ENCODE data around the gene MOBP.

GRCh38 chr3:39494781-39495180 is 27.3 kb downstream of the MOBP start:
- TF ChIP-seq, protein P1, sequence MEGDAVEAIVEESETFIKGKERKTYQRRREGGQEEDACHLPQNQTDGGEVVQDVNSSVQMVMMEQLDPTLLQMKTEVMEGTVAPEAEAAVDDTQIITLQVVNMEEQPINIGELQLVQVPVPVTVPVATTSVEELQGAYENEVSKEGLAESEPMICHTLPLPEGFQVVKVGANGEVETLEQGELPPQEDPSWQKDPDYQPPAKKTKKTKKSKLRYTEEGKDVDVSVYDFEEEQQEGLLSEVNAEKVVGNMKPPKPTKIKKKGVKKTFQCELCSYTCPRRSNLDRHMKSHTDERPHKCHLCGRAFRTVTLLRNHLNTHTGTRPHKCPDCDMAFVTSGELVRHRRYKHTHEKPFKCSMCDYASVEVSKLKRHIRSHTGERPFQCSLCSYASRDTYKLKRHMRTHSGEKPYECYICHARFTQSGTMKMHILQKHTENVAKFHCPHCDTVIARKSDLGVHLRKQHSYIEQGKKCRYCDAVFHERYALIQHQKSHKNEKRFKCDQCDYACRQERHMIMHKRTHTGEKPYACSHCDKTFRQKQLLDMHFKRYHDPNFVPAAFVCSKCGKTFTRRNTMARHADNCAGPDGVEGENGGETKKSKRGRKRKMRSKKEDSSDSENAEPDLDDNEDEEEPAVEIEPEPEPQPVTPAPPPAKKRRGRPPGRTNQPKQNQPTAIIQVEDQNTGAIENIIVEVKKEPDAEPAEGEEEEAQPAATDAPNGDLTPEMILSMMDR (IDR thresholded peaks at IDR 0.05; ENCODE audit: low read depth, low read length) = no peak
- TF ChIP-seq, protein P2, sequence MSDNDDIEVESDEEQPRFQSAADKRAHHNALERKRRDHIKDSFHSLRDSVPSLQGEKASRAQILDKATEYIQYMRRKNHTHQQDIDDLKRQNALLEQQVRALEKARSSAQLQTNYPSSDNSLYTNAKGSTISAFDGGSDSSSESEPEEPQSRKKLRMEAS (IDR thresholded peaks at IDR 0.05; ENCODE audit: low read depth, low read length) = no peak
- TF ChIP-seq MYC (IDR thresholded peaks at IDR 0.05; ENCODE audit: low read depth, low read length) (no peak), POLR2A (IDR thresholded peaks at IDR 0.05; ENCODE audit: extremely low read depth, insufficient read length) (no peak)

All from NB4 (cell line).